NCI-H69 (cell line): ENCODE results near the gene TMEM14C.
"Not testable (repeated sequence)": the region's sequence is repeated elsewhere in the genome, so short reads cannot be mapped to it uniquely, and the experiment has no call there.

ENCODE experiments used
- DNase-seq: peaks from one replicate; lab custom pipeline; 2025; lab: John Stamatoyannopoulos, UW

TMEM14C gene

DNA sequence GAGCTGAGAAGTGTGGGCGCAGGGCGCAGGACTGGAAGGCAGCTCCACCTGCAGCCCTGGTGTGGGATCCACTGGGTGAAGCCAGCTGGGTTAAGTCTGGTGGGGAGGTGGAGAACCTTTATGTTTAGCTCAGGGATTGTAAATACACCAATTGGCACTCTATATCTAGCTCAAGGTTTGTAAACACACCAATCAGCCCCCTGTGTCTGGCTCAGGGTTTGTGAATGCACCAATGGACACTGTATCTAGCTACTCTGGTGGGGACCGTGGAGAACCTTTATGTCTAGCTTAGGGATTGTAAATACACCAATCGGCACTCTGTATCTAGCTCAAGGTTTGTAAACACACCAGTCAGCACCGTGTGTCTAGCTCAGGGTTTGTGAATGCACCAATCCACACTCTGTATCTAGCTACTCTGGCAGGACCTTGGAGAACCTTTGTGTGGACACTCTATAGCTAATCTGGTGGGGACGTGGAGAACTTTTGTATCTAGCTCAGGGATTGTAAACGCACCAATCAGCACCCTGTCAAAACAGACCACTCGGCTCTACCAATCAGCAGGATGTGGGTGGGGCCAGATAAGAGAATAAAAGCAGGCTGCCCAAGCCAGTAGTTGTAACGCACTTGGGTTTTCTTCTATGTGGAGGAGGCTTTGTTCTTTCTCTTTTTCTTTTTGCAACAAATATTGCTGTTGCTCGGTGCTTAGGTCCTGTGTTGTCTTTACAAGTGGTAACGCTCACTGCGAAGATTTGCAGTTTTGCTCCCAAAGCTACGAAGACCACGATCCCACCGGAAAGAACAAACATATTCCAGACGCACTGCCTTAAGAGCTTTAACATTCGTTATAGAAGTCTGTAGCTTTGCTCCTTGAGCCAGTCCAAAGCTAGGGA is 1.7 kb upstream of the TMEM14C start:
- peak; percentile 68 for DNase-seq

- no peak for DNase-seq
Measured at GRCh38 chr6:10721850-10722569, 860 bp upstream of the TMEM14C start.

DNA sequence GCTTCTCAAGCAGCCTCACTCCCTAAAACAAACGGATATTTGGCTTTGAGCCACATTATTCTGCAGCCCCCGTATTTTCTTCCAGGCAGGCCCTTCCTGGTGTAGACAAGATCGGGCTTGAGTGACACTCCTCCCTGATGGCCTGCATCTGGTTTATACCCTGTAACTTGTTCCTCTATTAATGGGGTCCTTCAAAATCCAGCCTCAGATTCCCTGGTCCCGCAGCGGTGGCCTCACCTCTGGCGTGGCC is 375 bp upstream of the TMEM14C start:
- no peak for DNase-seq

GRCh38 chr6:10723567-10723881 is 654 bp downstream of the TMEM14C start:
- DNase-seq = no peak

- DNase-seq = no peak
Measured at GRCh38 chr6:10725044-10725443, 2.2 kb downstream of the TMEM14C start.

- no peak for DNase-seq
Measured at GRCh38 chr6:10725716-10726115, 2.8 kb downstream of the TMEM14C start.

GRCh38 chr6:10730254-10730653 is 7.4 kb downstream of the TMEM14C start:
- DNase-seq = no peak

DNA sequence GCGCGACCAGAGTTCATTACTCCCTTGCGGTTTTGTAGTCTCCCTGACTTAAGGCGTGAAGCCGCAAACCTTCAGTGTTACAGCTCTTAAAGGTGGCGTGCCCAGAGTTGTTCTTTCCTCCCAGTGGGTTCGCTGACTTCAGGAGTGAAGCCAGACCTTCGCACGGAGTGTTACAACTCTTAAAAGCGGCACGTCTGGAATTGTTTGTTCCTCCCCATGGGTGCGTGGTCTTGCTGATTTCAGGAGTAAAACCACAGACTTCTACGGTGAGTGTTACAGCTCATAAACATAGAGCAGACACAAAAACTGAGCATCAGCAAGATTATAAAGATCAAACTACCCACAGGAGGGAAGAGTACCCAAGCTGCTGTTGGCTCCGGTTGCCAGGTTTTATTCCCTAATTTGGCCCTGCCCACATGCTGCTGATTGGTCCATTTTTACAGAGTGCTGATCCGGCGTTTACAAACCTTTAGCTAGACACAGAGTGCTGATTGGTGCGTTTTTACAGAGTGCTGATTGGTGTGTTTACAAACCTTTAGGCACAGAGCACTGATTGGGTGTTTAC is 10.4 kb downstream of the TMEM14C start:
- DNase-seq = no peak

- DNase-seq = no peak
Measured at GRCh38 chr6:10733863-10734262, 11.0 kb downstream of the TMEM14C start.

GRCh38 chr6:10736731-10737130 is 13.9 kb downstream of the TMEM14C start:
- no peak for DNase-seq

DNA sequence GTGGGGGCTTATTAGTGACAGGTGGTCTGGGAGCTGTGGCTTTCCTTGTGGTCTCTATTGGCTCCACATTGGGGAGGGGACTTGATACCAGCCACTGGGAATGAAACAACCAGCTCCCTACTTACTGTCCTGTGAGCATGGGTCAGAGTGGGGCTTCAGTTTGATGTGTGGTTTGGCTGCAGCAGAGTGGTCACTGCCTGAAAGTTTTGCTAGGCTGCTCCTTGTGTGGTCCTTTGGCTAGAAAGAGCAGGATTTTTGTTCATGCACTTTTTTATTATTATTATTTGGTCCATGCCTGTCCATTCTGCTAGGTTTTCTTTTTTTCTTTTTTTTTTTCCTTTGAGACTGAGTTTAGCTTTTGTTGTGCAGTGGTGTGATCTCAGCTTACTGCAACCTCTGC is 17.2 kb downstream of the TMEM14C start:
- no peak for DNase-seq

GRCh38 chr6:10741643-10742042 is 18.8 kb downstream of the TMEM14C start:
- not testable (repeated sequence) for DNase-seq

DNA sequence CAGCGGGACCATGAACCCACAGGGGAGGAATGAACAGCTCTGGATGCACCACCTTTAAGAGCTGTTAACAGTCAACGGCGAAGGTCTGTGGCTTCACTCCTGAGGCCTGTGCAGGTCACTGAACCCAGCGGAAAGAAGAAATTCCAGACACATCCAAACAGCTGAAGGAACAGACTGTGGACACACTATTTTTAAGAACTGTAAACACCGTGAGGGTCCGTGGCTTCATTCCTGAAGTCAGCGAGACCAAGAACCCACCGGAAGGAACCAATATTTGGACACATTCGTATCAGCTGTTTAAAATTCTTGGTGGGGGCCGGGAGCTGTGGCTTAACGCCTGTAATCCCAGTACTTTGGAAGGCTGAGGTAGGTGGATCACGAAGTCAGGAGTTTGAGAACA is 19.4 kb downstream of the TMEM14C start:
- no peak for DNase-seq

DNA sequence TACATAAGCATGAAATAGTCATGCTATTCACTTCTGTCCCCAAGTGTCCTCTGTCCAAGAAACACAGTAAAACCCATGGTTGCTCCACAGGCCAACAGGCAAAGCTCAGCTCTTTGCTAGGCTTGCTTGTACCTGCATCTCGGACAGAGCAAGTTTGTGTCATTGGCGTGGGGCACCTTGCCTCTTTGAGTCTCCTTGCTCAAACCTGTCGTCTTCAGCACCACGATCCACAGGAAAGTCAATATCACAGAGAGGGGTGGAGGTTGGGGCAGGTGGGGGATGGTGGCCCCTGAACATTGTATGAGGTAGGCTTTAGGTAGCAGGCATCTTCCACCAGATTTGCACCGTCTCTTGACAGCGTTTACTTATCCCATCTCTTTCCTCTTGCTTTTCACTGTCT is 20.6 kb downstream of the TMEM14C start:
- DNase-seq = no peak

DNA sequence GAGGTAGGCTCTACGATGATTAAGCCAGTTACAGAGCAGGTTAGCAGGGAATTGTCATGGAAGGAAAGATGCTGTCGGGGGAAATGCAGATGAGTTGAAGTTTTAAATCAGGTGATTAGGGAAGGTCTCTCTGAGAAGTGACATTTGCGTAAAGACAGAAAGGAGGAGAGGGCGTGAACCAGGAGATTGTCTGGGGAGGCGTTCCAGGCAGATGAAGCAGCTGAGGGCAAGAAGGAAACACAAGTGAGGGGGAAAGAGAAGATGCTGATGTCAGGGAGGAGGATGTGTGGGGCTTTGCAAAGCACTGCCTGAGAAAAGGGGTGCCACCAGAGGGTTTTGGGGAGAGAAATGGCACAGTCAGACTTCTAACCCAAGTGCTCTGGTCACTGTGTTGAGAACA is 22.2 kb downstream of the TMEM14C start:
- DNase-seq = no peak

GRCh38 chr6:10746915-10747250 is 24.0 kb downstream of the TMEM14C start:
- DNase-seq = no peak

- DNase-seq = peak; percentile 99
Measured at GRCh38 chr6:10747251-10747972, 24.5 kb downstream of the TMEM14C start, which contains the start of gene TMEM14B. Gene TMEM14B, plus strand, starts transcription at chr6:10747805. Its CDS starts 1,441 bp downstream, at chr6:10749246.

DNA sequence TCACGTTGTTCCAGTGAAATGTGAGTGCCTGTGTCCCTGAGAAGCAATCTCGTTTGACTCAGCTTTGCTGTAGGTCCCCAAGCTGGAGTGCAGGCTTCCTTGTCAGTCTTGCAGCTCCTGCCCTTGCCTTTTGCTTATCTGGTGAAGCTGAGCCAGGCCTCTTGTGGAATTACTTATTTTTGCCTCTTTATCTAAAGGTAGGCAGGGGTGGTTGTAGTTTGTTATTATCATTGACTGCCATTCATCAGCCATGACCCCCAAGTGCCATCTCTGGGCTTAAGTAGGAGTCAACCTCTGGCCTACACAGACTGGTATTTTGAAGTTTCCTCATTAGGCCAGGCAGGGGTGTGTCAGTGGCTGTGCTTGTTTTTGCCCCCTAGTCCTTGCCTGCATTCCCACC is 26.9 kb downstream of the TMEM14C start:
- no peak for DNase-seq

DNA sequence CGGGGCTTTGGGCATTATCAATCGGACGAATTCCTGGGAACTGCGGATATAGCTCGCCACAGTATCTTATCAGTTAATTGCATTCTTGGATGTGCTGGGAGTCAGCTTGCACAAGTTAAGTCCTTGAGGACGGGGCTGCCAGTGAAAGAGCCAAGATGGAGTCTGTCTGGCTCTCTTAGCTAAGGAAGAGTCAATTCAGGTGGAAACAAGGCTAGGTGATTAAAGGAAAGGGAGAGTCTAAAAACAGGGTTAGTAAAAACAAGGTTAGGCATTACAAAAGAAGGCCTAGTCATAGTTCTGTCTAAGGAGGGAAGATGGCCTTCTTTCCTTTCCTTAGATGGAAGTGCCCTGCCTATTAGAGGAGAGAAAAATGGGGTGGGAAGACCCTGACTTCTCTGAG is 27.7 kb downstream of the TMEM14C start:
- DNase-seq = not testable (repeated sequence)

DNA sequence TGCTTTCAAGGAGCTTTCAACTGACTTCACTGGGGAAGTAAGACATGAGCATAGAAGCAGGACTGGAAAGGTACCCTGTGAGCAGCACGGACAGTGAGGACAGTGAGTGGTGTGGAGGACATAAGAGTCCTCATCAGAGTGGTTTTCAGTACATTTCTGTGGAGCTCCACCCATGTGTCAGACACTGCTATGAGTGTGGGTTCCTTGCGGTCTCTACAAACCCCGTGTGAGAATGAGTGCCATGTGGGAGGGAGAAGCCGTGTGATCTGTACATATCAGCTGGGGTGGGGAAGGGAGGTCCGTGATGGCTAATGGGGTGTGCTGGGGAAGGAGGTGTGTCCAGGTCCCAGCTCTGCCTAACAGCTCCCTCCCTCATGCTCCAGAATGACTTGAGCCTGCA is 28.9 kb downstream of the TMEM14C start:
- DNase-seq = not testable (repeated sequence)

DNA sequence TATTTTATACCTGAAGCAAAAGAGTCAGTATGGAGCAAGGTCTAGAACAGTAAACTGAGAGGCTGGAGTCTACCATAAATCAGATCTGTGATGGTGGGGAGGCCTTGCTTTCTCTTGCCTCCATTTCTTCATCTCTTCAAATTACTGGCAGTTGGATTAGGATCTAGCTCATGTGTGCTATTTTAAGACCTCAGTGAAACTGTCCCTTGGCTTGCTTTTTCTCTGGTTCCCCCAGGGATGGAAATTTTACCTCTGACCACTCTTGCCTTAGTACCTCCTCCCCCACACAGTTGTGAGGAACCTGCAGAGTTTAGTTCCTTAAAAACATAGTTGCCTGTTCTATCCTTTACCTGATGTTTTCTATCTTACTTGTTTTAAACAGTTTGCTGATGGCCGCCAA is 33.2 kb downstream of the TMEM14C start:
- no peak for DNase-seq

DNA sequence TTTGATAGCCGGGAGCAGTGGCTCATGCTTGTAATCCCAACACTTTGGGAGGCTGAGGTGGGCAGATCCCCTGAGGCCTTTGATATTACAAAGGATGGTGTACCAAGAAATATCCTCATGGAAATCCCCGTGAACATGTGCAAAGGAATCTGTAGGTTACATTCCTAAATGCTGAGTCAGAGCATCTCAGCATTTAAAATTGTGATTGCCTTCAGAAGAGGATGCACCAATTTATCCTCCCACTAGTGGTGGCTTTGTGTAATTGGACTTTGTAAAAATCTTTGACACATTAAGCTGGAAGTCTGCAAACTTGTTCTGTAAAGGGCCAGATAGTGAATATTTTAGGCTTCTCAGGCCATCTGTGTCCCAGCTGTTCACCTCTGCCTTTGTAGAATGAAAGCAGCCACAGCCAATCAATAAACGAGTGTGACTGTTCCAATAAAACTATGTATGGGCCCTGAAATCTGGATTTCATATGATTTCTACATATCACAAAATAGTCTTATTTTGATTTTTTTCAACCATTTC is 36.5 kb downstream of the TMEM14C start:
- peak; percentile 52 for DNase-seq
